GM12873 (cell line): ENCODE results near the gene HHAT.

Experiments
- CTCF ChIP-seq: IDR thresholded peaks from 2 replicates; pipeline ENCODE4 v1.5.1; 2012; ENCODE audit warnings: low read depth, mild to moderate bottlenecking, moderate library complexity, low read length, control low read depth; ENCODE audit not compliant: insufficient read depth; ENCODE audit errors: missing control alignments

Gene HHAT

DNA sequence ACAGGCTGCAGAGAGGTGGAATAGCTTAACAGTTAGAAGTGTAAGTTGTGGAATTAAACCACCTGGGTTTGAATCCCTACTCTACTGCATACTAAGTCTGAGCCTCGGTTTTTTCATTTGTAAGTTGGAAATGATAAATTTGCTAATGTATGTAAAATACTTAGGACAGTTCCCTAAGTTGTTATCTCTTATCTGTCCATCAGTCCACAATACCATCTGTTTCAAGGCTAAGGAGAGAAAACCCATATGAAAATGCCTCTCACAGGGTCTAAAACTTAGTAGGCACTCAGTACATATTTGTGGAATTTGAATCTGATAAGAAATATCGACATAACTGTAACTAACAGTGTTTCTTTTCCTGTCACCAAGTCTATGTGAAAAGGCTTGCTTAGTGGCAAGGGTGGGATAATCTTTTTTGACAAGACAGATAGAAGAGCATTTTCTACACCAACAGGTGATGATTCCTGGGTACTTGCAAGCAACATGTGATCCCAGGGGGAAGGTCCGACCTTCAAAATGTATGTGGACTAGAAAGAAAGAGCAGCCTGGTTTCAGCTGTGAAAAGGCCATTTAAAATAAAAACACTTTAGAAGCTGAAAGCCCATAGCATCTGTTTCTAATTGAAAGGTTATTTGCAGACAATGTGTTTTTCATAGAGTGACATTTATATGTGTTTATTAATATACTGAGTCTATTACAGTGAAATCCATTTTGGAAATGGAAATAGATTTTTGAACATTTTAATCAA, 202.9 kb downstream of the HHAT start:
- no peak for TF ChIP-seq CTCF

- no peak for TF ChIP-seq CTCF
Observed at GRCh38 chr1:210532223-210532598, 203.5 kb downstream of the HHAT start.

GRCh38 chr1:210535761-210536160, 207.1 kb downstream of the HHAT start:
- no peak for TF ChIP-seq CTCF

- no peak for TF ChIP-seq CTCF
Observed at GRCh38 chr1:210536254-210536961, 207.7 kb downstream of the HHAT start.

GRCh38 chr1:210540288-210540687, 211.6 kb downstream of the HHAT start:
- no peak for TF ChIP-seq CTCF

DNA sequence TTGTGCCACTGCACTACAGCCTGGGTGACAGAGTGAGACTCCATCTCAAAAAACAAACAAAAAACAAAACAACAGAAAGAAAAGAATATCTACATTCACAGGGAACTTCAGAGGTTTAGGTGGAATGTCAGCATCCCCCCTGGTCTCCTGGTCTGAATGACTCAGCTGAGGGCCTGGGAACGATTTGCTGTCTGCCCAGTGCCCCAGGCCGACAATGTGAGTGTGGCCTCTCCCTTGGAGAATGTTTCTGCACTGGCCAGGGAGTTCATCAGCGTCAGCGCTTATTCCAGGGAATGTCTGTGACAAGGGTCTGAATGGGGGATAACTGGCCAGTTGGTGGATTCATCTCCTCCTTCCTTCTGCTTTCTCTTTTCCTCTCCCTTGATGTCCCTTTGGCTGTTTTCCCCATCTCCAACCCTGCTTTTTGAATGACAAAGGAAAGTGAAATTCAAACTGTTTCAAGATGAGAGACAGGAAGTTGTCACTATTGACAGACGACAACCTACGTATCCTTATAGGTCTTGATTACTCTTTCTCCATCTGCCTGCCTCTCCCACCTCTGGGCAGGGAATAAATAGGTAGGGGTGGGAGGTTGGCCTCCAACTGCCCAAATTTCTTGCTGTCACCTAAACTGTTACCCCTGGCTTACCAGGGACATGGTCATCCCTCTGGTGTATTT, 213.1 kb downstream of the HHAT start:
- no peak for TF ChIP-seq CTCF

DNA sequence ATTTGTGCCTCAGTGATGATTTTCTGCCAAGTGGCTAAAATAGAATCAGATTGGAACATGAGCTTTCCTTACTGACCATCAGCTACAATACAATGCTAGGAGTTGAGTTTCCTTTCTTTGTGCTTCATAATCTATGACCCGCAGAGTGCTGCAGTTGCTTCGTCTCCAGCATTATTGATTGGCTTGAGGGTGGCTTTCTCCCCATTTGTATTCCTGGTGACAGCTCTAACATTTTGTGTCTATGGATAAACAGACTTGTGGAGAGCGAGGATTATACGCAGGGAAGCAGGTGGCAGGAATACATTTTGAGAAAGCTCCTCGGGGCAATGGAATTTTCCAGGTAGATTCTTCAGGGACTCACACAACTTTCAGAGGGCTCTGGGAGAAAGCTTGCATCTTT, 223.2 kb downstream of the HHAT start:
- no peak for TF ChIP-seq CTCF
